Measurements from ENCODE around the gene GALK2.

The GALK2 gene

GRCh38 chr15:49232236-49232806, 62.3 kb downstream of the GALK2 start:
- no peak overlapping the region for H3K4me3 ChIP-seq (ENCODE audit: low read depth, low read length)
- TF ChIP-seq, protein P1, sequence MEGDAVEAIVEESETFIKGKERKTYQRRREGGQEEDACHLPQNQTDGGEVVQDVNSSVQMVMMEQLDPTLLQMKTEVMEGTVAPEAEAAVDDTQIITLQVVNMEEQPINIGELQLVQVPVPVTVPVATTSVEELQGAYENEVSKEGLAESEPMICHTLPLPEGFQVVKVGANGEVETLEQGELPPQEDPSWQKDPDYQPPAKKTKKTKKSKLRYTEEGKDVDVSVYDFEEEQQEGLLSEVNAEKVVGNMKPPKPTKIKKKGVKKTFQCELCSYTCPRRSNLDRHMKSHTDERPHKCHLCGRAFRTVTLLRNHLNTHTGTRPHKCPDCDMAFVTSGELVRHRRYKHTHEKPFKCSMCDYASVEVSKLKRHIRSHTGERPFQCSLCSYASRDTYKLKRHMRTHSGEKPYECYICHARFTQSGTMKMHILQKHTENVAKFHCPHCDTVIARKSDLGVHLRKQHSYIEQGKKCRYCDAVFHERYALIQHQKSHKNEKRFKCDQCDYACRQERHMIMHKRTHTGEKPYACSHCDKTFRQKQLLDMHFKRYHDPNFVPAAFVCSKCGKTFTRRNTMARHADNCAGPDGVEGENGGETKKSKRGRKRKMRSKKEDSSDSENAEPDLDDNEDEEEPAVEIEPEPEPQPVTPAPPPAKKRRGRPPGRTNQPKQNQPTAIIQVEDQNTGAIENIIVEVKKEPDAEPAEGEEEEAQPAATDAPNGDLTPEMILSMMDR (IDR thresholded peaks at IDR 0.05; ENCODE audit: control insufficient read depth, extremely low read depth, insufficient read depth), result no peak
- DNase-seq (ENCODE audit: low read depth), result no peak

GRCh38 chr15:49235446-49236124, 65.5 kb downstream of the GALK2 start:
- no peak overlapping the region for H3K4me3 ChIP-seq (ENCODE audit: low read depth, low read length)
- TF ChIP-seq, protein P1 (IDR thresholded peaks at IDR 0.05; ENCODE audit: control insufficient read depth, extremely low read depth, insufficient read depth), result peak; percentile 92
- peak; percentile 54 for DNase-seq (ENCODE audit: low read depth)

DNA sequence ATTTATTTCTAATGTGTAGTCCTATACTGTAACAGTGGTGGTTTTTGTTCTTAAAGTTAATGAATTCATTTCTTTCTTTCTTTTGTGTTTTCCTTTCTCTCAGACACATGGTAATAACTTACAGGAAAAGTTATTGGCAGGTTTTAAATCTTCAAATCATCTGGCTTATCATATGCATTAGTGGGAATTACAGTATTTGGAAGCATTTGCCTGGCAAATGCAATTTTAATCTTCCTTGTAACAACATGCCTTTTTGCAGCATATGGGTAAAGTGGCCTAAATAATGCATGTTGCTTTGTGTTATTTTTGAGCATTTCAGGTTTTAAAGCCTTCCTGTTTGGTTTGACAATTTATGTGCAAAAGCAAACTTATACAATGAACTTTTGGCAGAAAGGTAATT, 66.8 kb downstream of the GALK2 start:
- TF ChIP-seq, protein P1 (IDR thresholded peaks at IDR 0.05; ENCODE audit: control insufficient read depth, extremely low read depth, insufficient read depth), result no peak
- H3K4me3 ChIP-seq (ENCODE audit: low read depth, low read length), result no peak overlapping the region
- DNase-seq (ENCODE audit: low read depth), result no peak

- DNase-seq (ENCODE audit: low read depth), result no peak
- no peak overlapping the region for H3K4me3 ChIP-seq (ENCODE audit: low read depth, low read length)
- TF ChIP-seq, protein P1 (IDR thresholded peaks at IDR 0.05; ENCODE audit: control insufficient read depth, extremely low read depth, insufficient read depth), result no peak
These were observed 68.3 kb downstream of the GALK2 start for GRCh38 chr15:49238342-49238741.

DNA sequence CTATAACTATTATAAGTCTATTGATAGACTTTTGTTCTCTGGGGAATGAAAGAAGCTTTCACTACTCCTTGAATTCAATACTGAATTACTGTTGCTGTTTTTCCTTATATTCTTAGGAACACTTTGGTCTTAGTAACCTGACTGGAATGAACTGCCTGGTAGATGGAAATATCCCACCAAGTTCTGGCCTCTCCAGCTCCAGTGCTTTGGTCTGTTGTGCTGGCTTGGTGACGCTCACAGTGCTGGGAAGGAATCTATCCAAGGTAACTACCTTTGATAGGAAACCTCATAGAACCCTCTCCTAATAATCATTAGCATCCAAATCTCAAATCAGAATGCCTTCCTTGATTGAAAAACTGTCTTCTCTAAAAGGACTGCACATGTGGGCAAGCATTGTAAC, 69.1 kb downstream of the GALK2 start:
- TF ChIP-seq, protein P1 (IDR thresholded peaks at IDR 0.05; ENCODE audit: control insufficient read depth, extremely low read depth, insufficient read depth), result no peak
- no peak for DNase-seq (ENCODE audit: low read depth)

GRCh38 chr15:49242820-49243219, 72.8 kb downstream of the GALK2 start:
- H3K4me3 ChIP-seq (ENCODE audit: low read depth, low read length), result no peak overlapping the region
- TF ChIP-seq, protein P1 (IDR thresholded peaks at IDR 0.05; ENCODE audit: control insufficient read depth, extremely low read depth, insufficient read depth), result no peak
- no peak for DNase-seq (ENCODE audit: low read depth)

More for the DNA sequence above, 69.1 kb downstream of the GALK2 start:
- H3K4me3 ChIP-seq (ENCODE audit: low read depth, low read length), result no peak overlapping the region

Measured in LNCaP clone FGC (cell line).